ENCODE results near the gene UACA.
"Not testable (repeated sequence)": the region's sequence is repeated elsewhere in the genome, so short reads cannot be mapped to it uniquely, and the experiment has no call there.

Gene UACA

DNA sequence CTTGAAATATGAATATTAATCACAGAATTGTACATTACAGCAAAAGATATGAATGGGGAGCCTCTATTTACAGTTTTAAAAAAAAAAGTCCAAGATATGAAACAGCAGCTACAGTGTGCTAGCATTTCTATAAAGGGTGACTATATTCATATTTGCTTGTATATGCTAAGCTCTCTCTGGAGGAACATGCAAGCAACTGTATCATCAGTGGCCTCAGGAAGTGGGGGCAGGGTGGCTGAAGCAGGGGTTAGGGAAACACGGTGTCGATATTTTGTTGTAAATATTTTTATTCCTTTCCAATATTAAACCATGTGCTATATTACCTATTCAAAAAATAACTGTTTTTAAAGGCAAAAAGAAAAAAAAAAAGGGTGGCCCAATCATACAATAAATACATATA, 2.3 kb downstream of the UACA start:
- no peaks in the 10 kb centered on the region for H3K27me3 ChIP-seq (ENCODE audit: control insufficient read depth, insufficient read depth, low read length)
- H3K4me1 ChIP-seq (ENCODE audit: control insufficient read depth, insufficient read depth, low read length) = peaks cover 6% of the 10 kb centered on the region
- no peak overlapping the region for H3K9ac ChIP-seq (ENCODE audit: low read length)
- no peak overlapping the region for H3K4me3 ChIP-seq (ENCODE audit: low read length)
- no peaks in the 10 kb centered on the region for H3K36me3 ChIP-seq (ENCODE audit: control insufficient read depth, insufficient read depth, low read length)
- H3K9me3 ChIP-seq (ENCODE audit: control insufficient read depth, low read length) = no peaks in the 10 kb centered on the region

DNA sequence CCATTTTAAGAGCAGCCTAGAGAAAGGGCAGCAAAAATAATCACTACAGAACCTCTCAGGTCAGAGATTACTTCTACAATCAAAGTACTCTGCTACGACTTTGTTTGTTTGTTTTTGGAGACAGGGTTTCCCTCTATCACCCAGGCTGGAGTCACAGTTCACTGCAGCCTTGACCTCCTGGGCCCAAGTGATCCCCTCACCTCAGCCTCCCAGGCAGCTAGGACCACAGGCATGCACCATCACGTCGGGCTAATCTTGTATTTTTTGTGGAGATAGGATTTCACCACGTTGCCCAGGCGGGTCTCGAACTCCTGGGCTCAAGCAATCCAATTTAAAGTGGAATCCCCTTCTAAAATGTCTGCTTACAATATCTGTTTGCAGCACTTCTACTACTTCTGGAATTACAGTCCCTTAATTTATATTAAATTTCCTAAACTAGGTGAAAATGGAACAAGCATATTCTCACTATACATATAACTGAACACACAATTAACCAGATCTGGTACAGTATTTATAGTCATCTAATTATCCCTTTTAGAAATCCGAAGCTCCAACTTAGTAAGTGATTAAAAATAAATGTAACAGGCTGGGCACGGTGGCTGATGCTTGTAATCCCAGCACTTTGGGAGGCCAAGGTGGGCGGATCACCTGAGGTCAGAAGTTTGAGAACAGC, 4.4 kb downstream of the UACA start:
- Histone ChIP-seq H3K9ac (ENCODE audit: low read length) (no peak overlapping the region), H3K4me3 (ENCODE audit: low read length) (no peak overlapping the region), H3K27me3 (ENCODE audit: control insufficient read depth, insufficient read depth, low read length) (no peaks in the 10 kb centered on the region), H3K4me1 (ENCODE audit: control insufficient read depth, insufficient read depth, low read length) (peaks cover 6% of the 10 kb centered on the region), H3K36me3 (ENCODE audit: control insufficient read depth, insufficient read depth, low read length) (no peaks in the 10 kb centered on the region), H3K9me3 (ENCODE audit: control insufficient read depth, low read length) (no peaks in the 10 kb centered on the region)

DNA sequence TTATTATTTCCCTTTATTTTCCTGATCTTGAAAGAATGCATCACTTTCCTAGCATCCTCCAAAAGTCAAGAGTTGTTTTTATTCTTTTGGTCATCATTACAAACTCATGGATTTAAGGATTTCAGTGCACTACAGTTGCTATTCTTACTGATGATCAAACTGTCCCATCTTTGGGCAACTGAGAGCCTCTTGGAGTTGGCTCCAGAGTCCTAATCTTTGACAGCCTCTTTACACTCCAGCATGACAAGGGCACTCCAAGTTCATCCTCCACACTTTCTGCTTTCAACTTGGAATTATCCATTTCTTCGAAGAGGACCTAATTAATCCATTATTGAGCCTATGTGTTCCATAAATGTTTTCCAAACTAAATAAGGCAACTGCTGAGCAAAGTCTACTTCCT, 5.7 kb downstream of the UACA start:
- Histone ChIP-seq H3K4me1 (ENCODE audit: control insufficient read depth, insufficient read depth, low read length) (peaks cover 6% of the 10 kb centered on the region), H3K4me3 (ENCODE audit: low read length) (no peak overlapping the region), H3K9ac (ENCODE audit: low read length) (no peak overlapping the region), H3K36me3 (ENCODE audit: control insufficient read depth, insufficient read depth, low read length) (no peaks in the 10 kb centered on the region), H3K9me3 (ENCODE audit: control insufficient read depth, low read length) (no peaks in the 10 kb centered on the region), H3K27me3 (ENCODE audit: control insufficient read depth, insufficient read depth, low read length) (no peaks in the 10 kb centered on the region)

DNA sequence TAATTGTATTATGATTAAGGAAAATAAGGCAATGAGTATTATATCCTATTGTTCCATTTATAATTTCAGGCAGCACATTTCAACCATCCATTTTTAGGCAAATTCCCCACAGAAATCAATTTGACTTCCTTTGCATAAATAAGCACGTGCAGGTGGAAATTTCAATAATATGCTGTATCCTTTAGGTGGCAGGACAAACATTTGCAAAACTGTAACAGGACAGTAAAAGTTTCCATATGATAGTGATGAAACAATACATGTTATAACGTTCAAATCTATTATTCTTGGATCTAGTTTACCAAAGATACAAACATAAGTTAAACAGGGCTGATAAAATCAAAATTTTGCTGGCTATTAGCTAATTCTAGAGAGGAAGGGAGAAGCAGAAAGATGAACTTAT, 8.5 kb downstream of the UACA start:
- H3K27me3 ChIP-seq (ENCODE audit: control insufficient read depth, insufficient read depth, low read length) = no peaks in the 10 kb centered on the region
- no peaks in the 10 kb centered on the region for H3K36me3 ChIP-seq (ENCODE audit: control insufficient read depth, insufficient read depth, low read length)
- H3K9me3 ChIP-seq (ENCODE audit: control insufficient read depth, low read length) = no peaks in the 10 kb centered on the region
- no peak overlapping the region for H3K9ac ChIP-seq (ENCODE audit: low read length)
- H3K4me3 ChIP-seq (ENCODE audit: low read length) = no peak overlapping the region
- H3K4me1 ChIP-seq (ENCODE audit: control insufficient read depth, insufficient read depth, low read length) = peaks cover 11% of the 10 kb centered on the region

DNA sequence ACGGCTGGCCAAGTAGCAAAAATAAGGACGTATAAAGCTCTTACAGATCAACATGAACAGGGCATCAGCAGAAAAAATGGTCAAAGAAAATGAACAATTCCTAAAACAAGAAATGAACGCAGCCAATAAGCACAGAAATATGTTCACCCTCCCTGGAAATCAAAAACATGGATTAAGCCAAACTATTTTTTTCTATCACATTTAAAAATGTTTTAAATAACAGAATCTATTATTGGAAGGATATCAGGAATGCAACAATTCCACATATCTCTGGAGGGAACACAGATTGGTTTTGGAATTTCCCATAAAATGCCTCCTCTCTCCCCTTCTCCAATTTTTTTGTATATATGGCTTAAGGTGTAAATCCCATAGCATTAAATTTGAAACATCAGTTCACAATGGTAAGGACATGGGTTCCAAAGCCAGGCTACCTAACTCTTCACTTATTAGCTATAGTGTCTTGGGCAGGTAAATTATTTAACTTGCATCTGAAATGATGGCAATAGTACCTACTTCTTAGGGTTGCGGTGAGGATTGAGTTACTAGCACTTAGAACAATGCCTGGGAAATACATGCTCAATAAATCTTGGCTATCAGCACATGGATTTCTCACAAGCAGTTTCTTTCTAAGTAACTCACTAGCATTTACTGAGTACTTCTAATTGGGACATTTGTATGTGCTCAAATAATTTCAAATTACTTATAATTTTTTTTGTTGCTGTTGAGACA, 10.1 kb downstream of the UACA start:
- peaks cover 5% of the 10 kb centered on the region for H3K4me1 ChIP-seq (ENCODE audit: control insufficient read depth, insufficient read depth, low read length)

DNA sequence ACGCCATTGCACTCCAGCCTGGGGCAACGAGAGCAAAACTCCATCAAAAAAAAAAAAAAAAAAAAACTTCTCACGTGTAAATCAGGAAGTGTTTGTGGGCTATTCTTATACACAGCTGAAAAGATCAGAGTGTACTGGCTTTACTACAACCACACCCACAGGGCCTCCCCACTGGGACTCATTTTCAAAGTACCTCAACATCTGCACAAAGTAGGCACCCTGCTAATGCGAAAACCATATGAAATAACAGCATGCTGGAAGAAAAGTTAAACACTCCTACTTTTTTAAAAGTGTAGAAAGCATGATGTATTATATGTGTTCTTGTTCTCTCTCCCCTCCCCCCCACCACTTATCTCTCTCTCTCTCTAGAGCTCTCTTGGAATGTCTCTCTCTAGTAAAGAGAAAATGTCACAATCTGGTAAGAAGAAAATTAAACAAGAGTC, 11.1 kb downstream of the UACA start:
- Histone ChIP-seq H3K27me3 (ENCODE audit: control insufficient read depth, insufficient read depth, low read length) (no peaks in the 10 kb centered on the region), H3K9ac (ENCODE audit: low read length) (no peak overlapping the region), H3K36me3 (ENCODE audit: control insufficient read depth, insufficient read depth, low read length) (no peaks in the 10 kb centered on the region), H3K4me1 (ENCODE audit: control insufficient read depth, insufficient read depth, low read length) (peaks cover 5% of the 10 kb centered on the region), H3K9me3 (ENCODE audit: control insufficient read depth, low read length) (no peaks in the 10 kb centered on the region), H3K4me3 (ENCODE audit: low read length) (no peak overlapping the region)

More for the DNA sequence above, 10.1 kb downstream of the UACA start:
- Histone ChIP-seq H3K27me3 (ENCODE audit: control insufficient read depth, insufficient read depth, low read length) (no peaks in the 10 kb centered on the region), H3K4me3 (ENCODE audit: low read length) (no peak overlapping the region), H3K36me3 (ENCODE audit: control insufficient read depth, insufficient read depth, low read length) (no peaks in the 10 kb centered on the region), H3K9ac (ENCODE audit: low read length) (no peak overlapping the region), H3K9me3 (ENCODE audit: control insufficient read depth, low read length) (no peaks in the 10 kb centered on the region)

DNA sequence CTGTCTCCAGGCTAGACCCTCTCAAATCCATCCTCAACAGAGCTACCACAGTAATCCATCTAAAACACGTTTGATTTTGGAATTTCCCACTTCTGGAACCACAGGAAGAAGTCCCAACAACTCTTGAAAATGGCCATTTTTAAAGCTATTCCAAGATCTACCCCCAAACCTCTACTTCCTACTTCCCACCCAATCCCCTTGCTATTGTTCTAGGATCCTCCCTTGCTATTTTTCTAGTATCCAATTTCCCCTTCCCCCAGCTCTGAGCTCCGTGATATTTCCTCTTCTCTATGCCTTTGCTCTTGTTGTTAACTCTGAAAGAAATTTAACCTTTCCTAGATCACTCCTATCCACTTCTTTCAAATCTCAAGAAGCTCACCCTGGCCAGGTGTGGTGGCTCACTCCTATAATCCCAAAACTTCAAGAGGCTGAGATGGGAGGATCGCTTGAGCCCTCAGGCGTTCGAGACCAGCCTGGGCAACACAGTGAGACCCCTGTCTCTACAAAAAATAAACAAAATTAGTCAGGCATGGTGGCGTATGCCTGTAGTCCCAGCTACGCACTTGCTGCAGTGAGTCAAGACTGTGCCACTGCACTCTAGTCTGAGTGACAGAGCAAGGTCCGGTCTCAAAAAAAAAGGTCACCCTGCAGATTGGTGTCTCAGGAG, 13.0 kb downstream of the UACA start:
- Histone ChIP-seq H3K27me3 (ENCODE audit: control insufficient read depth, insufficient read depth, low read length) (no peaks in the 10 kb centered on the region), H3K36me3 (ENCODE audit: control insufficient read depth, insufficient read depth, low read length) (no peaks in the 10 kb centered on the region), H3K9me3 (ENCODE audit: control insufficient read depth, low read length) (no peaks in the 10 kb centered on the region), H3K4me3 (ENCODE audit: low read length) (no peak overlapping the region), H3K9ac (ENCODE audit: low read length) (no peak overlapping the region), H3K4me1 (ENCODE audit: control insufficient read depth, insufficient read depth, low read length) (peaks cover 5% of the 10 kb centered on the region)

DNA sequence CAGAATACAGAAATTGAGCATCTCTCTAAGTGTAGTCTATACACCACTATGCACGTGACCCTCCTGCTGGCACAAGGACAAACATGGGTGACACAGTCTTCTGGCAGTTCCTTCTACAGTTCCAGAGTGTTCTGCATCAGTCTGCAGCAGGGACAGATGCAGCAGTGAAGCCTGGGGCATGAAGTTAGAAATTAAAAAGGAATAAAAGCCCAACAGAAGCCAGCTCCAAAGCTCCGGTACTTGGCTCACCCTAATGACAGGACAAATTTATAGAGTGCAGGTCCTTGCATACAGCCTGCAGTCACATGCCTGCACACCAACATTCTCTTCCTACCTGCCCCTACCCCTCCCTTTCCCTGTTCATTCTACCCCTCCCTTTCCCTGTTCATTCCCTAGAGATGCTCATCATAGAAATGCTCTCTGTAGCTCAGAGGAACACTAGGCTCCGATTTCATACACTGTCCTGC, 15.0 kb downstream of the UACA start:
- no peaks in the 10 kb centered on the region for H3K9me3 ChIP-seq (ENCODE audit: control insufficient read depth, low read length)
- H3K27me3 ChIP-seq (ENCODE audit: control insufficient read depth, insufficient read depth, low read length) = no peaks in the 10 kb centered on the region
- no peaks in the 10 kb centered on the region for H3K36me3 ChIP-seq (ENCODE audit: control insufficient read depth, insufficient read depth, low read length)
- no peak overlapping the region for H3K4me3 ChIP-seq (ENCODE audit: low read length)
- peaks cover 9% of the 10 kb centered on the region for H3K4me1 ChIP-seq (ENCODE audit: control insufficient read depth, insufficient read depth, low read length)
- H3K9ac ChIP-seq (ENCODE audit: low read length) = no peak overlapping the region

DNA sequence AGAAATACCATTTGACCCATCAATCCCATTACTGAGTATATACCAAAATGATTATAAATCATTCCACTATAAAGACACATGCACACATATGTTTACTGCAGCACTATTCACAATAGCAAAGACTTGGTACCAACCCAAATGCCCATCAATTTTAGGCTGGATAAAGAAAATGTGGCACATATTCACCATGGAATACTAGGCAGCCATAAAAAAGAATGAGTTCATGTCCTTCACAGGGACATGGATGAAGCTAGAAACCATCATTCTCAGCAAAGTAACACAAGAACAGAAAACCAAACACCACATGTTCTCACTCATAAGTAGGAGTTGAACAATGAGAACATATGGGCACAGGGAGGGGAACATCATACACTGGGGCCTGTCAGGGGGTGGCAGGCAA, 16.8 kb downstream of the UACA start:
- H3K4me1 ChIP-seq (ENCODE audit: control insufficient read depth, insufficient read depth, low read length) = peaks cover 18% of the 10 kb centered on the region
- not testable (repeated sequence) for H3K27me3 ChIP-seq (ENCODE audit: control insufficient read depth, insufficient read depth, low read length)

DNA sequence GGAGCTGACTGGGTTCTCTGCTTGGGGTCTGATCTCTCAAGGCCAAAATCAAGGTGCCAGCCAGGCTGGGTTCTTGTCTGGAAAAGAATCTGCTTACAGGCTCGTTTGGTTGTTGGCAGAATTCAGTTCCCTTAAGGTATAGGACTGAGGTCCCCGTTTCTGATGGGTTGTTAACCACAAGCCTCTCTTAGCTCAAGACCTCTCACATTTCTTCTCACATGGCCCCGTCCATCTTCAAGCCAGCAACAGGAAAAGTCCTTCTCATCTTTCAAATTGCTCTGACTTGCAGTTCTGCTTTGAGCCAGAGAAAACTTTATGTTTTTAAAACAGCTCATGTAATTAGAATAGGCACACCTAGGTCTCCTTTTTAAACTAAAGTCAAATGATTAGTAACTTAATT, 20.4 kb downstream of the UACA start:
- Histone ChIP-seq H3K36me3 (ENCODE audit: control insufficient read depth, insufficient read depth, low read length) (no peaks in the 10 kb centered on the region), H3K9ac (ENCODE audit: low read length) (no peak overlapping the region), H3K27me3 (ENCODE audit: control insufficient read depth, insufficient read depth, low read length) (no peaks in the 10 kb centered on the region), H3K9me3 (ENCODE audit: control insufficient read depth, low read length) (no peaks in the 10 kb centered on the region), H3K4me3 (ENCODE audit: low read length) (no peak overlapping the region), H3K4me1 (ENCODE audit: control insufficient read depth, insufficient read depth, low read length) (peaks cover 25% of the 10 kb centered on the region)

More for the DNA sequence above, 16.8 kb downstream of the UACA start:
- not testable (repeated sequence) for H3K9me3 ChIP-seq (ENCODE audit: control insufficient read depth, low read length); H3K9ac ChIP-seq (ENCODE audit: low read length); H3K4me3 ChIP-seq (ENCODE audit: low read length); H3K36me3 ChIP-seq (ENCODE audit: control insufficient read depth, insufficient read depth, low read length)

DNA sequence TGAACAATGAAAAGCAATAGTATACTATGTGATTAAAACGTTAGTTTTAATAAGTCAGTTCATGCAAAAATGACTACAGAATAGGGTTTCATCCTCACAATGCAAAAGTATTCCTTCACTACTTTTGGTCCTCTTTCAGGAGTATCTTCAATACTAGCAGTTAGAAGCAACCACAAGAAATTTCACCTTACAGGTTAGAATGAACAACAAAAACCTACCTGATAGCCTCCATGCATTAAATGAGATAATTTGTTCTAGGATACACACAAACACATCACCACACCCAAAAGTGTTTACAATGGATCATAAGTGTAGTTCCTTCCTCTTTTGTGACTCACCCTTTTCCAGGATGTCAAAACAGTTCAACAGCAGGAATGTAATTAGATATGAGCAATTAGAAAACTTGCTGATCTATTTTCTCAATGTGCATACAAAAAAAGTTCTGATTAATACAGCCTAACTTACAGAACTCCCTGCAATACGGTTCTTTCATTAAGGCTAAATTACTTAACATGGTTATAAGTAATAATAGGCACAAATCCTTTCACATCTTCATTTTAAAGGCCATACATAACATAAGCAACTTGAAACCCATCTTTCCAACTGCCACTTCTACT, 21.6 kb downstream of the UACA start:
- Histone ChIP-seq H3K9me3 (ENCODE audit: control insufficient read depth, low read length) (no peaks in the 10 kb centered on the region), H3K4me3 (ENCODE audit: low read length) (no peak overlapping the region), H3K36me3 (ENCODE audit: control insufficient read depth, insufficient read depth, low read length) (no peaks in the 10 kb centered on the region), H3K4me1 (ENCODE audit: control insufficient read depth, insufficient read depth, low read length) (peaks cover 25% of the 10 kb centered on the region), H3K27me3 (ENCODE audit: control insufficient read depth, insufficient read depth, low read length) (no peaks in the 10 kb centered on the region), H3K9ac (ENCODE audit: low read length) (no peak overlapping the region)

DNA sequence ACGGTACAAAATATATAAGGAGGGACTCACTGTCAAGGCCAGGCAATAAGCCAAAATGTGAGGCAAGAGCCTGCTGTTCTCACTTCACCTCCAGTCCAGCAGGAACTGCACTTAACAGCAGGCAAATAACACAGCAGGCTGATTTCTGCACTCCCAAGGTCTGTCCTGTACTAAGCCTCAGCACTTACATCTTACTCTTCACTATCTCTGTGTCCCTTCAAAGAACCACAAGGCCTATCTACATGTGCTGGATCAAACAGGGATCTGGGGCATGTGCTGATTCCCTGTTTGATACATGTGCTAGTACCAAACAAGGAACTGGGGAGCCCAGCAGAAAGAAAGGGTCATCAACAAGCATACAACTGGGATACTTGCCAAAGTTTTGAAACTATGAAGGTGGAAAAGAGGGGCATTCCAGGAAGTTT, 22.2 kb downstream of the UACA start:
- Histone ChIP-seq H3K9me3 (ENCODE audit: control insufficient read depth, low read length) (no peaks in the 10 kb centered on the region), H3K36me3 (ENCODE audit: control insufficient read depth, insufficient read depth, low read length) (no peaks in the 10 kb centered on the region), H3K27me3 (ENCODE audit: control insufficient read depth, insufficient read depth, low read length) (no peaks in the 10 kb centered on the region), H3K4me3 (ENCODE audit: low read length) (no peak overlapping the region), H3K9ac (ENCODE audit: low read length) (peak overlapping the region; percentile 17), H3K4me1 (ENCODE audit: control insufficient read depth, insufficient read depth, low read length) (peaks cover 25% of the 10 kb centered on the region)

All from mucosa of stomach (tissue), 1 donor.